Smooth muscle cell of bladder (primary cell): ENCODE data around the gene SOX30. TPM values are rescaled to one million over a fixed set of nuclear protein-coding genes. Genes with fewer than 3 reads are reported as not detected.

ENCODE experiments used
- total RNA-seq: library from RNA; depleted of rRNA; stranded (reverse); fragments of >200 nt; gene quantifications from 2 replicates; pipeline ENCODE4 v1.2.3, GENCODE V29; 2014

Gene SOX30
- not detected in 2 replicates for total RNA-seq

DNA sequence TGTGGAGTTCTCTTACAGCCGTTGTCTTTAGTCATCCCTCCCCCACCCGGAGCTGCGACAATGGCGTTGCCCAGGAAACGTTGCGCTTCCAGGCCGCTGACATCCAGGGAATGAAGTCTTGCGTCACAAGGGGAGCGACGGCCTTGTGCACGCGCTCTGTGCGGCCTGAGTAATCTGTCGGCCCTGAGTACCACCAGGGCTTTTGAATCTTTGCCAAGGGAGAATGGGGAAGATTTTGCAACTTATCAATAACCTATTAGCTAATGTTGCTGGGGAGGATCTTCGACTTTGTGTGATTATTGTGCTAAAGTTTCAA is at the start of gene SOX30:
SOX30 (minus strand) TSS at position 62 of the 316 bp plus-strand sequence. CDS start 360 bp downstream, outside the sequence.

DNA sequence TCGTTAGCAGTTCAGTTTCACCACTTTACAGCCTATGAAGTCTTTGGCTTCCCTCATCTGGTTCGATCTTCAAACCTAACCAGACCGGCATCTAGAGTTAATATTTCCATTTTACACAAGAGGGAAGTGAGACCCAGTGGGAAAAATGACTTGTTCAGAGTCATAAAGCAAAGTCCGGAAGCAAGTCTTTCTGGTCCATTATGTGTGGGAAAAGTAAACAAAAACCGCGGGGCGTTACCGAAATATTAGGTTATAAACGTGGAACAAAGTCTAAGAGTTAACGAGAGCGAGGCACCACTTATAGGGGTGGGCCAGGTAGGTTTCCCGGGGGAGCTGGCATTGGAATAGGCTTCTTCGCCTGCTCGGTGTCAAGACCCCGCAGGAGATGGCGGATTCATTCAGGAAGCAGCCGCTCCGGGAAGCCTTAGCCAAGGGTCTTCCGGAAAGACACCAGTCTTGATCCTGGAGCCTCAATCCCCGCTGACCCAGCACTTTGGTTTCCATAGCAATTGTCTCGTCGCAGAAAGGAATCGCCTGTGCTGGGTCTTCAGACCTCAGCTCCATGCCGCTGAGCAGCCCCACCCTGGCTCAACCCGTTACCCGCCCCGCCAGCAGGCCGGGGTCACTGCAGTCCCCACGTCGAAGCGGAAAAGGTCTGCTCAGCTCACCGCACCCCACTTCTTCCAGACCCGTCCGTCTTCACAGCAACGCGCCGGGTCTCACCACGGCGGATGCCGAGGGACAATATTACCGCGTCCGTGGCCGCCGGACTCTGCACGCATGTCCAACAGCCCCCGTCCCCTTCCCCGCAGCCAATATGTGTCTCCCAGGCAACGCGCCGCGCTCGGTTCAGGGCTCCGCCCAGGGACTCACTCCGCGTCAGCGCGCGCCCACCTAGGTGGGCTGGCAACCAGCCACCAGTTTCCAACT is 18.7 kb upstream of the SOX30 start, which contains the start of gene C5orf52:
C5orf52 (plus strand) TSS at position 872 of the 930 bp plus-strand sequence. CDS start 82 bp downstream, outside the sequence.

Other genes with a start within 250 kb of the SOX30 start
- 0.14 TPM in 1 of 2 replicates, not detected in the other for gene NIPAL4, start 192.2 kb downstream of the SOX30 start, total RNA-seq
- gene ADAM19, start 76.7 kb downstream of the SOX30 start, total RNA-seq, result 15.1 and 25.0 TPM in 2 replicates
- not detected in 2 replicates for gene C5orf52, start 19.1 kb upstream of the SOX30 start, total RNA-seq
- gene THG1L, start 79.0 kb upstream of the SOX30 start, total RNA-seq, result 42.2 and 45.7 TPM in 2 replicates
- gene LSM11, start 91.3 kb upstream of the SOX30 start, total RNA-seq, result 1.7 and 4.5 TPM in 2 replicates
- gene CLINT1, start 206.7 kb upstream of the SOX30 start, total RNA-seq, result 118 and 139 TPM in 2 replicates